ENCODE results near the gene ANKRD22. TPM values are rescaled to one million over a fixed set of nuclear protein-coding genes. Genes with fewer than 3 reads are reported as not detected.

ANKRD22 gene
- total RNA-seq, result not detected in 2 replicates
- polyA plus RNA-seq, result not detected in 2 replicates

- H3K4me3 ChIP-seq, result no peak within 1 kb of the TSS
- H3K9me3 ChIP-seq (ENCODE audit: low read depth), result no peaks in the 10 kb centered on the region
Observed at GRCh38 chr10:88851706-88852105, at the start of gene ANKRD22. ANKRD22 (minus strand) TSS chr10:88851844; CDS start chr10:88851607, 237 bp downstream.

DNA sequence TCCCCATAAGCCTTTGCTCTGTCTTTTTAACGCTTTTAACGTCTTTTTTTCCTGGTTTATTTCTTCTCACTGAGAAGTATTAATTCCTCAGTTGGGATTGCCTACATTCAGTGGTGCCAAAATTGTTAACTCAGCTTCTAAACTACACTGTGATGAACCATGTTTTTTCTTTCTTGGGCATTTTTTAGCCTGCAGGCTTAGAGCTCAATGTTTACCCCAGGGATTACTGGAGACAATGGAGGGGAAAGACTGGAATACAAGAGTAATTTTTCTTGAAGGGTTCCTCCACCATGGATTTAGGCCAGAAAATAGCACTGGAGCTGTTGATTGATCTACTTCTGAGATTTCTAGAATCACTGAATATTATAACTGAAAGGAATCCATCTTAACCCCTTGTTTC lies 48.2 kb upstream of the ANKRD22 start:
- H3K4me3 ChIP-seq, result no peak overlapping the region
- no peak for TF ChIP-seq CTCF (IDR thresholded peaks at IDR 0.05; ENCODE audit: low read depth, low read length)
- no peaks in the 10 kb centered on the region for H3K36me3 ChIP-seq
- peaks cover 18% of the 10 kb centered on the region for H3K4me1 ChIP-seq (ENCODE audit: low read depth)
- no peaks in the 10 kb centered on the region for H3K27me3 ChIP-seq
- no peak for DNase-seq (ENCODE audit: low read depth in 1 of 2, low spot score in 1 of 2)
- no peak overlapping the region for H3K27ac ChIP-seq
- no peaks in the 10 kb centered on the region for H3K9me3 ChIP-seq (ENCODE audit: low read depth)

More at GRCh38 chr10:88851706-88852105, at the start of gene ANKRD22:
- H3K36me3 ChIP-seq, result no peaks in the 10 kb centered on the region
- no peak within 1 kb of the TSS for H3K27ac ChIP-seq
- TF ChIP-seq CTCF (IDR thresholded peaks at IDR 0.05; ENCODE audit: low read depth, low read length), result no peak
- H3K4me1 ChIP-seq (ENCODE audit: low read depth), result no peaks in the 10 kb centered on the region
- no peaks in the 10 kb centered on the region for H3K27me3 ChIP-seq
- DNase-seq (ENCODE audit: low read depth in 1 of 2, low spot score in 1 of 2), result peak in 1 of 2 donors; percentile 89

- H3K36me3 ChIP-seq, result no peaks in the 10 kb centered on the region
- DNase-seq (ENCODE audit: low read depth in 1 of 2, low spot score in 1 of 2), result no peak
- no peaks in the 10 kb centered on the region for H3K9me3 ChIP-seq (ENCODE audit: low read depth)
- no peak overlapping the region for H3K27ac ChIP-seq
- peaks cover 18% of the 10 kb centered on the region for H3K4me1 ChIP-seq (ENCODE audit: low read depth)
- no peak for TF ChIP-seq CTCF (IDR thresholded peaks at IDR 0.05; ENCODE audit: low read depth, low read length)
- no peak overlapping the region for H3K4me3 ChIP-seq
- no peaks in the 10 kb centered on the region for H3K27me3 ChIP-seq
Observed at GRCh38 chr10:88898727-88899126, 47.1 kb upstream of the ANKRD22 start.

DNA sequence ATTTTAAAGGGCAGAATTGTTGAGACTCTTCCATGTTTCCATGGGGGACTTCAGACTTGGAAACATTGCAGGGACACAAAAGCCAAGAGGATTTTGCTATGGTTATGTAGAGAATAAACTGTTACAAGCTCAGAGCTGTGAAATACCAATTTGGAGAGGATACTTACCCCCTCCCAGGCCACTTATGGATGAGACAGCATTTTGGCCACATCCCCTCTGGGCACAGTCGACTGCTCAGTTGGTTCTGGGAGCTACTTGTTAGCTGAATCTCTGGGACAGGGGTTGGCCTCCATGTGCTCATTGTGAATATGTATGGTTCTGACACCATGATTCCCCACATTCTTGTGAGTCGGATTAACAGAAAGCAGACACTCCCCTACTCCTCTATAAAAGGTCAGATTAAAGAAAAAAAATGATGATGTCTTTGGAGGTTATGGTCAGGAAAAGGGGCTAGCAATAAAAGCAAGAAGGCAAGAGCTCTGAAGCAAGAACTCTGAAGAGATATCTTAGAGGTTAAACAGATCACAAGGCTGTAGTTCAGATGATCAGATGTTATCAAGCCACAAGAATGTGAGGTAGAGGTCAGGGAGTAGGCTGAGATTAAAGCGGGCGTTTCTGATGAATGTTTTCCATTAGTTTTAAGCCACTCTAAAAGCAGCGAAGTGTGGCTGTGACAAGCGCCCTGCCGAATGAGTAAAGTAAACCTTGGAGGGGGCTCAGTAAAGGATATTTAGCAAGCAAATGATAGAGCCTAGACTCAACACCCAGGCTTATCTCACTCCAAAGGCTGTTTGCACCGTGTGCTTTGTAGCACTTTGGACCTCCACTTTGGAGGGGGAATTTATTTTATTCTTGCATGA lies 45.6 kb upstream of the ANKRD22 start:
- peak in 1 of 2 donors; percentile 49 for DNase-seq (ENCODE audit: low read depth in 1 of 2, low spot score in 1 of 2)
- H3K36me3 ChIP-seq, result no peaks in the 10 kb centered on the region
- H3K4me1 ChIP-seq (ENCODE audit: low read depth), result peaks cover 18% of the 10 kb centered on the region
- peak overlapping the region; percentile 49 for H3K27ac ChIP-seq
- H3K4me3 ChIP-seq, result no peak overlapping the region
- no peaks in the 10 kb centered on the region for H3K9me3 ChIP-seq (ENCODE audit: low read depth)
- TF ChIP-seq CTCF (IDR thresholded peaks at IDR 0.05; ENCODE audit: low read depth, low read length), result no peak
- no peaks in the 10 kb centered on the region for H3K27me3 ChIP-seq

DNA sequence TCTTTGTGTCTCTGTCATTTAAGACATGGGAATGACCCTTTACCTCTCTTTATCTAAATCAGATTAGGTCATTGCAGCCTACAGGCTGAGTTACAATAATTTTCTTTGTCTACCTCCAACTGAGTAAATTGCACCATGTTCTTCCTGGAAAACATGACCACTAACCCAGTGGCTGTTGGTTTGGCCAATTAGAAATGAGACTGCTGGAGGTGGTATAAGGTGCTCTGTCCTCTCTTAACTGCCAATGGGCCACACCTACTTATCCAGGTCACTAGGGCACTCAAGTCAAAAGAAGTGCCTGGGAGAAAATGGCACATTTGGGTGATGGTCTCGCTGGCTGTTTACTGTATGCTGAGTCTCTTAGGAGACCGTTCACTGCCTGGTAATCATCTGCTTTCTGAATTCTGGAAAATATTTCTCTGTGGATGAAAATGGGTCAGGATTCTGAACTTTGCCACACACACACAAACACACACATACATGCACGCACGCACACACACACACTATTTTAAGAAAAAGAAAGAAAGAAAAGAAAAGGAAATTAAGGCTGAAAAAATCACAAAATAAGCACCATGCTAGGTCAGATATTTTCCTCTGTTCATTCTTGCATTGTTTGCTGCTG lies 44.8 kb upstream of the ANKRD22 start:
- no peak overlapping the region for H3K4me3 ChIP-seq
- no peak for TF ChIP-seq CTCF (IDR thresholded peaks at IDR 0.05; ENCODE audit: low read depth, low read length)
- no peaks in the 10 kb centered on the region for H3K9me3 ChIP-seq (ENCODE audit: low read depth)
- H3K27ac ChIP-seq, result peak overlapping the region; percentile 49
- H3K36me3 ChIP-seq, result no peaks in the 10 kb centered on the region
- no peaks in the 10 kb centered on the region for H3K27me3 ChIP-seq
- H3K4me1 ChIP-seq (ENCODE audit: low read depth), result peaks cover 18% of the 10 kb centered on the region
- no peak for DNase-seq (ENCODE audit: low read depth in 1 of 2, low spot score in 1 of 2)
